DOHH2 (cell line): ENCODE measurements around the gene TSEN2.

ENCODE experiments used
- CTCF ChIP-seq: fragments of 200-600 bp; sonication (generic); IDR thresholded peaks from one replicate; pipeline ENCODE4 v1.5.1; 2014; ENCODE audit warnings: antibody characterized with exemption, mild to moderate bottlenecking, low read depth, low read length; ENCODE audit not compliant: poor library complexity, severe bottlenecking
- EZH2phosphoT487 ChIP-seq: fragments of 200-600 bp; sonication (generic); IDR thresholded peaks from 2 replicates; pipeline ENCODE4 v1.6.1; 2017; ENCODE audit warnings: borderline replicate concordance, mild to moderate bottlenecking, antibody characterized with exemption, low read length, moderate library complexity, mixed read lengths

- TF ChIP-seq EZH2phosphoT487 (no peak), CTCF (no peak)
Observed at GRCh38 chr3:12476238-12476897, 7.9 kb upstream of the TSEN2 start.
